Stomach (tissue), 9 donors: Measurements from ENCODE around the gene WFDC2. TPM values are rescaled to one million over a fixed set of nuclear protein-coding genes. Genes with fewer than 3 reads are reported as not detected.
A peak's percentile ranks its signal among the peaks of the same experiment; 100 is the strongest.

Experiments used
- DNase-seq, 2 donors: peaks; one replicate each; pipeline versions ENCODE4 v3.0.0 to v3.0.0-alpha.2; 2013 to 2019
- H3K27ac ChIP-seq, 5 donors: fragments of 200-600 bp in 4 of 5; sonication (generic) in 4 of 5; one replicate each; pipeline ENCODE4 v1.5.1; 2013 to 2019; ENCODE audit warnings: mild to moderate bottlenecking in 1 of 5, moderate library complexity in 1 of 5
- H3K27me3 ChIP-seq, 3 donors: fragments of 200-600 bp; sonication (generic); one replicate each; pipeline ENCODE4 v1.5.1; 2017 to 2019; ENCODE audit warnings: mixed run types in 1 of 3
- H3K36me3 ChIP-seq, 4 donors: fragments of 200-600 bp; sonication (generic); 1 replicate in 3 of 4; 2 replicates in 1 of 4; pipeline ENCODE4 v1.5.1; 2016 to 2019
- H3K4me1 ChIP-seq, 4 donors: fragments of 200-600 bp; sonication (generic); one replicate each; pipeline ENCODE4 v1.5.1; 2016 to 2019
- H3K4me3 ChIP-seq, 4 donors: fragments of 200-600 bp; sonication (generic) in 3 of 4; one replicate each; pipeline ENCODE4 v1.5.1; 2016 to 2019; ENCODE audit warnings: mild to moderate bottlenecking in 1 of 4
- H3K9me3 ChIP-seq, 4 donors: fragments of 200-600 bp; sonication (generic); one replicate each; pipeline ENCODE4 v1.5.1; 2016 to 2019
- CTCF ChIP-seq, 7 experiments: fragments of 450-650 bp in 4 of 7; fragments of 200-600 bp in 3 of 7; sonication (generic) in 3 of 7; IDR thresholded peaks; one replicate each; pipeline ENCODE4 v1.5.1; 2016 to 2019; ENCODE audit warnings: antibody characterized with exemption in 7 of 7, control low read depth in 2 of 7, mild to moderate bottlenecking in 1 of 7
- EP300 ChIP-seq: sonication (generic); formaldehyde crosslinking; IDR thresholded peaks from one replicate; pipeline ENCODE4 v1.6.1; 2017; ENCODE audit warnings: antibody characterized with exemption
- POLR2A ChIP-seq, 4 donors: fragments of 450-650 bp; IDR thresholded peaks; one replicate each; pipeline ENCODE4 v1.6.1; 2016; ENCODE audit warnings: antibody characterized with exemption in 4 of 4, control low read depth in 2 of 4, mild to moderate bottlenecking in 1 of 4, moderate library complexity in 1 of 4
- POLR2AphosphoS5 ChIP-seq, 3 donors: sonication (generic); formaldehyde crosslinking; IDR thresholded peaks; one replicate each; pipeline ENCODE4 v1.6.1; 2016; ENCODE audit warnings: antibody characterized with exemption in 3 of 3
- WGBS, 5 donors: extraction: QIAGEN DNeasy Blood & Tissue Kit in 3 of 5; methylation state at CpG; one replicate each; pipeline versions ENCODE4 v1.1.5 to v1.1.7; 2013 to 2018; 5-methylcytosine and 5-hydroxymethylcytosine counted together
- intact Hi-C: fragments of 100-400 bp; cut with DNase I; formaldehyde crosslinking; loops from one replicate; pipeline ENCODE4 v1.15.1; 2023; ENCODE audit warnings: low total_unique reads
- polyA plus RNA-seq, 3 donors: library from polyadenylated mRNA; stranded (reverse); fragments of 200-250 nt; gene quantifications; one replicate each; pipeline ENCODE4 v1.2.3, GENCODE V29; 2013
- total RNA-seq, 5 donors: library from RNA; depleted of rRNA; stranded (reverse); fragments of >200 nt; gene quantifications; one replicate each; pipeline versions ENCODE4 v1.1.0 to v1.2.3, GENCODE V29; 2014 to 2016
- donor health status: healthy with polysubstance abuse.
- donor health status: Bipolar disorder and iron deficiency.
- donor health status: healthy.

The WFDC2 gene
- total and polyA plus RNA-seq, 8 donors: 2.2 to 82.8 (median 49.0) TPM; not detected in 1

GRCh38 chr20:45479822-45480221 is 10.3 kb downstream of the WFDC2 start:
- Histone ChIP-seq H3K36me3 (no peaks in the 10 kb centered on the region), H3K27me3 (peaks cover 0 to 31% (median 0%) of the 10 kb centered on the region in 3 donors), H3K4me3 (no peak overlapping the region), H3K27ac (no peak overlapping the region), H3K4me1 (peaks cover 0 to 4% (median 0%) of the 10 kb centered on the region in 4 donors), H3K9me3 (peaks cover 0 to 5% (median 2%) of the 10 kb centered on the region in 4 donors)
- 39 to 66% (median 53%) methylated on average over 7 of the region's 7 CpGs for WGBS, 5 donors
- no peak for TF ChIP-seq EP300
- TF ChIP-seq POLR2AphosphoS5 (IDR thresholded peaks at IDR 0.05): no peak
- TF ChIP-seq POLR2A (IDR thresholded peaks at IDR 0.05): no peak
- TF ChIP-seq CTCF (IDR thresholded peaks at IDR 0.05): no peak
- intact Hi-C loops: no loop called here
- DNase-seq: peak in 1 of 2 donors; percentile 45

GRCh38 chr20:45484676-45485075 is 15.1 kb downstream of the WFDC2 start:
- DNase-seq: no peak
- TF ChIP-seq CTCF (IDR thresholded peaks at IDR 0.05): no peak
- TF ChIP-seq POLR2AphosphoS5 (IDR thresholded peaks at IDR 0.05): no peak
- TF ChIP-seq EP300: no peak
- TF ChIP-seq POLR2A (IDR thresholded peaks at IDR 0.05): no peak
- intact Hi-C loops: no loop called here

GRCh38 chr20:45485388-45485787 is 15.8 kb downstream of the WFDC2 start:
- H3K27me3 ChIP-seq: peaks cover 0 to 33% (median 4%) of the 10 kb centered on the region in 3 donors
- intact Hi-C loops: no loop called here
- no peak overlapping the region for H3K4me3 ChIP-seq
- no peak overlapping the region for H3K27ac ChIP-seq
- no peak for DNase-seq
- no peaks in the 10 kb centered on the region for H3K9me3 ChIP-seq
- TF ChIP-seq CTCF (IDR thresholded peaks at IDR 0.05) (no peak), EP300 (no peak), POLR2A (IDR thresholded peaks at IDR 0.05) (no peak), POLR2AphosphoS5 (IDR thresholded peaks at IDR 0.05) (no peak)
- no peaks in the 10 kb centered on the region for H3K4me1 ChIP-seq
- H3K36me3 ChIP-seq: no peaks in the 10 kb centered on the region
- 49 to 67% (median 58%) methylated on average over 4 of the region's 4 CpGs for WGBS, 5 donors

More at GRCh38 chr20:45484676-45485075, 15.1 kb downstream of the WFDC2 start:
- Histone ChIP-seq H3K4me3 (no peak overlapping the region), H3K9me3 (no peaks in the 10 kb centered on the region), H3K27ac (no peak overlapping the region), H3K36me3 (no peaks in the 10 kb centered on the region), H3K4me1 (no peaks in the 10 kb centered on the region), H3K27me3 (peaks cover 0 to 40% (median 4%) of the 10 kb centered on the region in 3 donors)
- WGBS, 5 donors: 37 to 47% (median 40%) methylated on average over 6 of the region's 6 CpGs

- 14 to 35% (median 26%) methylated on average over 12 to 20 of the region's 20 CpGs for WGBS, 5 donors
- Histone ChIP-seq H3K27ac (no peak overlapping the region), H3K27me3 (peaks cover 0 to 23% (median 4%) of the 10 kb centered on the region in 3 donors), H3K9me3 (no peaks in the 10 kb centered on the region), H3K4me1 (no peaks in the 10 kb centered on the region), H3K4me3 (no peak overlapping the region), H3K36me3 (no peaks in the 10 kb centered on the region)
- intact Hi-C loops: no loop called here
- no peak for TF ChIP-seq EP300
- peak in 1 of 7 experiments; percentile 15 for TF ChIP-seq CTCF (IDR thresholded peaks at IDR 0.05)
- peak in 1 of 2 donors; percentile 14 for DNase-seq
These were observed 17.7 kb downstream of the WFDC2 start for GRCh38 chr20:45487231-45487635.
